IPS-20b (cell line): ENCODE results near the gene XKR3.
"Not testable (repeated sequence)": the region's sequence is repeated elsewhere in the genome, so short reads cannot be mapped to it uniquely, and the experiment has no call there.

Experiments used
- H3K27ac ChIP-seq: one replicate; pipeline ENCODE4 v1.5.1; 2013; ENCODE audit warnings: low read length
- H3K27me3 ChIP-seq: 2 replicates; pipeline ENCODE4 v1.6.1; 2013; ENCODE audit warnings: mild to moderate bottlenecking, low read length, inconsistent platforms; ENCODE audit not compliant: insufficient read depth
- H3K36me3 ChIP-seq: 2 replicates; pipeline ENCODE4 v1.6.1; 2013; ENCODE audit warnings: low read depth, mild to moderate bottlenecking, inconsistent platforms, low read length, moderate library complexity; ENCODE audit not compliant: insufficient read depth
- H3K4me1 ChIP-seq: 2 replicates; pipeline ENCODE4 v1.6.1; 2013; ENCODE audit warnings: mild to moderate bottlenecking, control low read depth, inconsistent platforms, low read length, moderate library complexity; ENCODE audit not compliant: insufficient read depth
- H3K4me3 ChIP-seq: 2 replicates; pipeline ENCODE4 v1.5.1; 2013; ENCODE audit warnings: mild to moderate bottlenecking, low read length, inconsistent platforms
- H3K9ac ChIP-seq: 2 replicates; pipeline ENCODE4 v1.6.1; 2013; ENCODE audit warnings: low read depth, mild to moderate bottlenecking, inconsistent platforms, low read length, moderate library complexity
- H3K9me3 ChIP-seq: 2 replicates; pipeline ENCODE4 v1.6.1; 2013; ENCODE audit warnings: mild to moderate bottlenecking, low read depth, low read length, inconsistent platforms; ENCODE audit not compliant: insufficient read depth

The XKR3 gene

GRCh38 chr22:16803255-16803917 lies 21.8 kb downstream of the XKR3 start:
- no peaks in the 10 kb centered on the region for H3K27me3 ChIP-seq
- no peak overlapping the region for H3K9ac ChIP-seq
- H3K36me3 ChIP-seq: no peaks in the 10 kb centered on the region
- no peak overlapping the region for H3K27ac ChIP-seq
- no peak overlapping the region for H3K4me3 ChIP-seq
- no peaks in the 10 kb centered on the region for H3K9me3 ChIP-seq
- H3K4me1 ChIP-seq: peaks cover 24% of the 10 kb centered on the region

- no peak overlapping the region for H3K9ac ChIP-seq
- H3K4me1 ChIP-seq: peaks cover 6% of the 10 kb centered on the region; the same call in 1 of the 2 replicates
- no peak overlapping the region for H3K27ac ChIP-seq
- no peaks in the 10 kb centered on the region for H3K9me3 ChIP-seq
- no peaks in the 10 kb centered on the region for H3K27me3 ChIP-seq
- H3K36me3 ChIP-seq: no peaks in the 10 kb centered on the region
- H3K4me3 ChIP-seq: no peak overlapping the region
Observed at GRCh38 chr22:16801571-16801970, 23.6 kb downstream of the XKR3 start.

GRCh38 chr22:16801088-16801487 lies 24.1 kb downstream of the XKR3 start:
- no peaks in the 10 kb centered on the region for H3K9me3 ChIP-seq
- H3K4me1 ChIP-seq: peaks cover 5% of the 10 kb centered on the region; the same call in 1 of the 2 replicates
- no peak overlapping the region for H3K27ac ChIP-seq
- H3K9ac ChIP-seq: no peak overlapping the region
- H3K36me3 ChIP-seq: no peaks in the 10 kb centered on the region
- H3K4me3 ChIP-seq: no peak overlapping the region
- no peaks in the 10 kb centered on the region for H3K27me3 ChIP-seq

GRCh38 chr22:16800358-16800757 lies 24.9 kb downstream of the XKR3 start:
- H3K9ac ChIP-seq: no peak overlapping the region
- no peaks in the 10 kb centered on the region for H3K27me3 ChIP-seq
- no peak overlapping the region for H3K27ac ChIP-seq
- H3K4me3 ChIP-seq: no peak overlapping the region
- H3K9me3 ChIP-seq: no peaks in the 10 kb centered on the region
- H3K36me3 ChIP-seq: no peaks in the 10 kb centered on the region
- no peaks in the 10 kb centered on the region for H3K4me1 ChIP-seq

- H3K27me3 ChIP-seq, H3K9me3 ChIP-seq, H3K9ac ChIP-seq, H3K36me3 ChIP-seq, H3K4me3 ChIP-seq, H3K27ac ChIP-seq: not testable (repeated sequence)
- peaks cover 17% of the 10 kb centered on the region for H3K4me1 ChIP-seq
Observed at GRCh38 chr22:16795504-16795903, 29.7 kb downstream of the XKR3 start.

- Histone ChIP-seq H3K36me3 (no peaks in the 10 kb centered on the region), H3K9me3 (no peaks in the 10 kb centered on the region), H3K27me3 (no peaks in the 10 kb centered on the region), H3K27ac (no peak overlapping the region), H3K4me1 (peaks cover 17% of the 10 kb centered on the region), H3K9ac (no peak overlapping the region), H3K4me3 (no peak overlapping the region)
Observed at GRCh38 chr22:16793831-16794230, 31.4 kb downstream of the XKR3 start.

- H3K9ac ChIP-seq: no peak overlapping the region
- H3K36me3 ChIP-seq: no peaks in the 10 kb centered on the region
- peaks cover 17% of the 10 kb centered on the region for H3K4me1 ChIP-seq
- no peaks in the 10 kb centered on the region for H3K9me3 ChIP-seq
- H3K27ac ChIP-seq: no peak overlapping the region
- no peaks in the 10 kb centered on the region for H3K27me3 ChIP-seq
- no peak overlapping the region for H3K4me3 ChIP-seq
Observed at GRCh38 chr22:16789860-16790493, 35.2 kb downstream of the XKR3 start.

GRCh38 chr22:16783930-16784354 lies 41.3 kb downstream of the XKR3 start:
- no peaks in the 10 kb centered on the region for H3K36me3 ChIP-seq
- H3K9me3 ChIP-seq: no peaks in the 10 kb centered on the region
- H3K4me1 ChIP-seq: no peaks in the 10 kb centered on the region
- no peak overlapping the region for H3K27ac ChIP-seq
- no peak overlapping the region for H3K9ac ChIP-seq
- H3K4me3 ChIP-seq: no peak overlapping the region
- H3K27me3 ChIP-seq: no peaks in the 10 kb centered on the region

GRCh38 chr22:16783453-16783852 lies 41.8 kb downstream of the XKR3 start:
- no peak overlapping the region for H3K4me3 ChIP-seq
- H3K4me1 ChIP-seq: no peaks in the 10 kb centered on the region
- H3K27me3 ChIP-seq: no peaks in the 10 kb centered on the region
- H3K27ac ChIP-seq: no peak overlapping the region
- no peaks in the 10 kb centered on the region for H3K36me3 ChIP-seq
- no peak overlapping the region for H3K9ac ChIP-seq
- no peaks in the 10 kb centered on the region for H3K9me3 ChIP-seq

GRCh38 chr22:16781764-16782329 lies 43.4 kb downstream of the XKR3 start:
- no peaks in the 10 kb centered on the region for H3K9me3 ChIP-seq
- no peaks in the 10 kb centered on the region for H3K36me3 ChIP-seq
- H3K4me3 ChIP-seq: no peak overlapping the region
- H3K4me1 ChIP-seq: no peaks in the 10 kb centered on the region
- no peak overlapping the region for H3K9ac ChIP-seq
- H3K27me3 ChIP-seq: no peaks in the 10 kb centered on the region
- H3K27ac ChIP-seq: no peak overlapping the region

- Histone ChIP-seq H3K9me3 (no peaks in the 10 kb centered on the region), H3K27ac (no peak overlapping the region), H3K9ac (no peak overlapping the region), H3K27me3 (no peaks in the 10 kb centered on the region), H3K36me3 (no peaks in the 10 kb centered on the region), H3K4me1 (no peaks in the 10 kb centered on the region), H3K4me3 (no peak overlapping the region)
Observed at GRCh38 chr22:16781074-16781763, 44.0 kb downstream of the XKR3 start.
